HG03575 (cell line): ENCODE measurements around the gene SLC50A1.

Experiments
- ATAC-seq: cut with Tn5 transposase; IDR thresholded peaks from one replicate; pipeline ENCODE4 v1.9.1; 2021; ENCODE audit not compliant: unreplicated experiment, insufficient number of reproducible peaks, low FRiP score; ENCODE audit errors: extremely low read depth

The SLC50A1 gene

GRCh38 chr1:155135415-155136028 is at the start of gene SLC50A1:
Gene SLC50A1, plus strand, starts transcription at chr1:155135852. Its CDS starts 60 bp downstream, at chr1:155135912.
- peak; percentile 37 for ATAC-seq

- ATAC-seq = no peak
Measured at GRCh38 chr1:155086128-155086741, 49.4 kb upstream of the SLC50A1 start.

- ATAC-seq = no peak
Measured at GRCh38 chr1:155086856-155087535, 48.7 kb upstream of the SLC50A1 start.

GRCh38 chr1:155091071-155092051 is 44.3 kb upstream of the SLC50A1 start:
- no peak for ATAC-seq

- no peak for ATAC-seq
Measured at GRCh38 chr1:155092131-155092530, 43.5 kb upstream of the SLC50A1 start.

GRCh38 chr1:155092641-155093040 is 43.0 kb upstream of the SLC50A1 start:
- no peak for ATAC-seq

GRCh38 chr1:155093911-155094621 is 41.6 kb upstream of the SLC50A1 start:
- no peak for ATAC-seq

- ATAC-seq = no peak
Measured at GRCh38 chr1:155094622-155094948, 41.1 kb upstream of the SLC50A1 start.

GRCh38 chr1:155099331-155099730 is 36.3 kb upstream of the SLC50A1 start:
- no peak for ATAC-seq

GRCh38 chr1:155103325-155103724 is 32.3 kb upstream of the SLC50A1 start:
- no peak for ATAC-seq

GRCh38 chr1:155104605-155105534 is 30.8 kb upstream of the SLC50A1 start:
- no peak for ATAC-seq

GRCh38 chr1:155105604-155106011 is 30.0 kb upstream of the SLC50A1 start:
- ATAC-seq = no peak

- no peak for ATAC-seq
Measured at GRCh38 chr1:155106862-155107261, 28.8 kb upstream of the SLC50A1 start.

- ATAC-seq = no peak
Measured at GRCh38 chr1:155107309-155108264, 28.1 kb upstream of the SLC50A1 start.

GRCh38 chr1:155108296-155108695 is 27.4 kb upstream of the SLC50A1 start:
- ATAC-seq = no peak

GRCh38 chr1:155110381-155110780 is 25.3 kb upstream of the SLC50A1 start:
- no peak for ATAC-seq

- ATAC-seq = no peak
Measured at GRCh38 chr1:155110826-155111225, 24.8 kb upstream of the SLC50A1 start.
